Skeletal muscle tissue (tissue), 4 donors: Measurements from ENCODE around the gene TLE4. TPM values are rescaled to one million over a fixed set of nuclear protein-coding genes. Genes with fewer than 3 reads are reported as not detected.
"Not testable (repeated sequence)": the region's sequence is repeated elsewhere in the genome, so short reads cannot be mapped to it uniquely, and the experiment has no call there.

Experiments used
- H3K27ac ChIP-seq: one replicate; pipeline ENCODE4 v1.7.0; 2013; ENCODE audit warnings: mild to moderate bottlenecking, low read depth, low read length, inconsistent platforms
- H3K27me3 ChIP-seq, 3 donors: one replicate each; pipeline ENCODE4 v1.7.0; 2013; ENCODE audit warnings: low read length in 3 of 3; ENCODE audit not compliant: control insufficient read depth in 3 of 3, insufficient read depth in 3 of 3
- H3K36me3 ChIP-seq, 3 donors: one replicate each; pipeline ENCODE4 v1.7.0; 2013; ENCODE audit warnings: low read length in 3 of 3; ENCODE audit not compliant: control insufficient read depth in 3 of 3, insufficient read depth in 3 of 3
- H3K4me1 ChIP-seq, 3 donors: one replicate each; pipeline ENCODE4 v1.7.0; 2013; ENCODE audit warnings: low read length in 3 of 3, mild to moderate bottlenecking in 3 of 3; ENCODE audit not compliant: control insufficient read depth in 3 of 3, insufficient read depth in 3 of 3
- H3K4me3 ChIP-seq, 3 donors: one replicate each; pipeline ENCODE4 v1.7.0; 2013; ENCODE audit warnings: low read length in 3 of 3
- H3K9ac ChIP-seq, 3 donors: one replicate each; pipeline ENCODE4 v1.7.0; 2013; ENCODE audit warnings: low read length in 3 of 3, mild to moderate bottlenecking in 3 of 3, moderate library complexity in 2 of 3, low read depth in 1 of 3
- H3K9me3 ChIP-seq, 3 donors: one replicate each; pipeline ENCODE4 v1.7.0; 2013; ENCODE audit warnings: low read length in 3 of 3; ENCODE audit not compliant: control insufficient read depth in 3 of 3
- total RNA-seq: library from RNA; depleted of rRNA; stranded (reverse); fragments of >200 nt; gene quantifications from one replicate; pipeline ENCODE4 v1.2.3, GENCODE V29; 2014
- donor health status: Osteomylitis.

TLE4 gene
- total RNA-seq, 1 donor from 2014 or later = 14.6 TPM

DNA sequence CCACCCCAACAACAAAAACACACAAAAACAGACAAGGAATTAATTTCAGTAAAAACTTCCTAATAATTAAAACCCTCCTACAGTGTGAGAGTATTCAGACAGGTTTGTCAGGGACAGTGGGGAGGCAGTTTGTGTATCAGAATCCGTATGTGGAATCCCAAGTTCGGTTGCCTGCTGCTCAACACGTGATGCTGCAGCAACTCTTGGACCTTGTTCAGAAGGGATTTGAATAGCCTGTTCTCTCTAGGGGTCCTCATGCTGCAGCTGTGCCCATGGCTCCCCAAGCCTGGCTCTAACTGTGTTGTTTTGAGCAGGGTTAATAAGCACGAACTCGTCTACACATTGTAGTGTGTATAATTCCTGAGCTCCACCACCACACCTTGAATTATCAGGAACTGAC, 28.7 kb downstream of the TLE4 start:
- H3K9ac ChIP-seq = no peak overlapping the region
- no peak overlapping the region for H3K27ac ChIP-seq
- H3K9me3 ChIP-seq = peaks cover 0 to 2% (median 0%) of the 10 kb centered on the region in 3 donors
- H3K27me3 ChIP-seq = no peaks in the 10 kb centered on the region
- H3K36me3 ChIP-seq = peaks cover 0 to 2% (median 0%) of the 10 kb centered on the region in 3 donors
- no peak overlapping the region for H3K4me3 ChIP-seq
- H3K4me1 ChIP-seq = peaks cover 0 to 9% (median 3%) of the 10 kb centered on the region in 3 donors

DNA sequence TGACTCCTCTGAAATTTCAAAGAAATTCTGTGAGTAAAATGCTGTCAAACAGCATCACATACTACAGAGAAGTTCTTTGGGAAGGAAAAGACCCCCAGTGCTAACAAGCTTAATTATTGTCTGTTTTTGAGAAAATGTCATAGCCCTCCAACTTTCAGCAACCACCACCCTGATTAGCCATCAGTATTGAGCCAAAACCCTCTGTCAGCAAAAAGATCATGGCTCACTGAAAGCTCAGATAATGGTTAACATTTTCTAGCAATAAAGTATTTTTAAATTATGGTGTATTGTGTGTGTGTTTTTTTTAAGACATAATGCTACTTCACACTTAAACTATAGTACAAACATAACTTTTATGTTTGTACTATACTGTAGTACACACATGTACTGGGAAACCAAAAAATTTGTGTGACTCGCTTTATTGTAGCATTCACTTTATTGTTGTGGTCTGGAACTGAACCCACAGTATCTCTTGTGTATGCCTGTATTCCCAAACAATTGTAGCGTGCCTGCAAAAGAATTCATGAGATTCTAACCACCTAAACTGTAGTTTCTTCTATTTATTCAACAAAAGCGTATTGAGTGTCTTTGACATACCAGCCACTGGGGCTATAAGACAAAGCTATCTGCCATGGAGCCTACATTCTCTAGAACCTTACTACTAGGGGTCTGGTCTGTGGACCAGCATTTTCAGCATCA, 31.6 kb downstream of the TLE4 start:
- peaks cover 0 to 2% (median 0%) of the 10 kb centered on the region in 3 donors for H3K9me3 ChIP-seq
- no peaks in the 10 kb centered on the region for H3K27me3 ChIP-seq
- H3K36me3 ChIP-seq = peaks cover 0 to 2% (median 0%) of the 10 kb centered on the region in 3 donors
- no peak overlapping the region for H3K9ac ChIP-seq
- peaks cover 0 to 6% (median under 1%) of the 10 kb centered on the region in 3 donors for H3K4me1 ChIP-seq
- no peak overlapping the region for H3K4me3 ChIP-seq
- H3K27ac ChIP-seq = no peak overlapping the region

DNA sequence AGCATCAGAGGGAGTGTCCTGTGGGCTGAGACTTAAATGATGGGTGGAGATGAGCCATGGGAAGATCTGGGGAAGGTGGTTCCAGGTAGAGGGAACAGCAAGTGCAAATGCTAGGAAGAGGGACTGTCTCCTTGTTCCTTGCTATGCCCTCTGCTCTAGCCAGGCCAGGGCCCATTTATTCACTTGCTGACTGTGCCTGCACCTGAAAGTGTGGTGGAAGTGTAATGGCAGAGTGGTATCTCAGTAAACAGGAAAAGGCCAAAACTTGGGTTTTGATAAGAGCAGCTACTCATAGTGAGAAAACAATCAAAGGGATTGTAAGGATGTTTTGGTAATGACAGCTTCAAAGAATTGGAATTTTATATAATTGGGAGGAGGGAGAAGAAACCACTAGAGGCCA, 32.4 kb downstream of the TLE4 start:
- H3K9ac ChIP-seq = no peak overlapping the region
- no peak overlapping the region for H3K4me3 ChIP-seq
- H3K27me3 ChIP-seq = no peaks in the 10 kb centered on the region
- peaks cover 0 to 2% (median 0%) of the 10 kb centered on the region in 3 donors for H3K4me1 ChIP-seq
- H3K36me3 ChIP-seq = peaks cover 0 to 2% (median 0%) of the 10 kb centered on the region in 3 donors
- no peak overlapping the region for H3K27ac ChIP-seq
- H3K9me3 ChIP-seq = peaks cover 0 to 2% (median 0%) of the 10 kb centered on the region in 3 donors

DNA sequence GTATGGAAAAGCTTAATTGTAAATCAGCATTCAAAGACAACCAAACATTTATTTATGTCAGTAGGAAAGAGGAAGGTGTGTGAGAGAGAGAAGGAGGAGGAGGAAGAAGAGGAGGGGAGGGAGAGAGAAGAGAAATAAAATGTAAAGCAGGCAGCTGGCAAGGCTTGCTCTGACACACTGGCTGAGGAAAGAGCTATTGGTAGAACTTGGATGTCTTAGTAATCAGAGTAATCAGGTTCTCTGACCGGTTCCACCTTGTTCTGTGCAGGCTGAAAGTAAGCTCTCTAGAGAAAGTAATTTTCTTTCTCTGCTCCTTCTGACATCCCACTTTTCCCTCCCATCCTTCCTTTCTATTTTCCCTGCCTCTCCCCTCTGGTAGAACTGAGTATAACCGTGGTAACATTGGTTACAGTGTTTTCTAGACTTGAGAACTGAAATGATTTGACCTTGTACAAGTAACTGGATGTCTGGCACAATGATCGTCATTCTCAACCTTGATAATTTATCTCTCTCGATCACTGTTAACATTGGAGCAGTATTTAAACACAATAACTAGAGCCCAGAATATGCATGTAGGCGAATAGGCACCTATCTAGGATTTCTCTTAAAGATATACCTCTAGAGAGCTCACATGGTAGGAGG, 33.3 kb downstream of the TLE4 start:
- peaks cover 0 to 2% (median 0%) of the 10 kb centered on the region in 3 donors for H3K36me3 ChIP-seq
- H3K27ac ChIP-seq = no peak overlapping the region
- no peaks in the 10 kb centered on the region for H3K27me3 ChIP-seq
- no peak overlapping the region for H3K9ac ChIP-seq
- no peak overlapping the region for H3K4me3 ChIP-seq
- peaks cover 0 to 4% (median 0%) of the 10 kb centered on the region in 3 donors for H3K4me1 ChIP-seq
- H3K9me3 ChIP-seq = peaks cover 0 to 2% (median 0%) of the 10 kb centered on the region in 3 donors

DNA sequence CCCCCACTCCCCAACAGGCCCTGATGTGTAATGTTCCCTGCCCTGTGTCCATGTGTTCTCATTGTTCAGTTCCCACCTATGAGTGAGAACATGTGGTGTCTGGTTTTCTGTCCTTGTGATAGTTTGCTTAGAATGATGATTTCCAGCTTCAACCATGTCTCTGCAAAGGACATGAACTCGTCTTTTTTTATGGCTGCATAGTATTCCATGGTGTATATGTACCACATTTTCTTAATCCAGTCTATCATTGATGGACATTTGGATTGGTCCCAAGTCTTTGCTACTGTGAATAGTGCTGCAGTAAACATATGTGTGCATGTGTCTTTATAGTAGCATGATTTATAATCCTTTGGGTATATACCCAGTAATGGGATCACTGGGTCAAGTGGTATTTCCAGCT, 34.8 kb downstream of the TLE4 start:
- H3K4me1 ChIP-seq = peaks cover 4 to 17% (median 13%) of the 10 kb centered on the region in 3 donors
- H3K4me3 ChIP-seq, H3K9me3 ChIP-seq, H3K27me3 ChIP-seq, H3K36me3 ChIP-seq, H3K27ac ChIP-seq, H3K9ac ChIP-seq: not testable (repeated sequence)

DNA sequence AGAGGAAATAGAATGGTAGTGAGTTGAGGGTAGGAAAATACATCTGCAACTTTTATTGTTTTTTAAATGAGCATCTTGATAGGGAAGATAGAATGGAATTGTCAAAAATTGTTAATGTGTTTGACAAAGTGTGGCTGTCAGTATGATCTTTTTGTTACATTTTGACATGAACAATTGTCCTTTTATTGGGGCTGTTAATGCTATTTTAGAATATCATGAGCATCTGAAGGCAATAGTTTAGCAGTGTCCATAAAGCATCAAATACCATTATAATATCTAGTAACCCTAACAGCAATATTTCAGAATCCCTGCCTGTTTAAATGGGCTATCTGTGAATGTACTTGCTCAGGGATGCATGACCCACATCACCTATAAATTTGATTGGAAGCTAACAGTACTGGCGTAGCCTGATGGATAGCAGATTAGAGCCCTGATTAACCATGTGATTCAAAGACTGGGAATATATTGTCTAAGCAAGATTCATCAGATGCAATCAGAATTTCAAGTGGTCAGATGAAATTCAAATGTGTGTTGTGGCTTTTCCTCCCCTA, 37.8 kb downstream of the TLE4 start:
- no peak overlapping the region for H3K9ac ChIP-seq
- no peaks in the 10 kb centered on the region for H3K36me3 ChIP-seq
- H3K27ac ChIP-seq = no peak overlapping the region
- no peaks in the 10 kb centered on the region for H3K9me3 ChIP-seq
- peaks cover 9 to 29% (median 29%) of the 10 kb centered on the region in 3 donors for H3K4me1 ChIP-seq
- H3K27me3 ChIP-seq = no peaks in the 10 kb centered on the region
- H3K4me3 ChIP-seq = no peak overlapping the region

DNA sequence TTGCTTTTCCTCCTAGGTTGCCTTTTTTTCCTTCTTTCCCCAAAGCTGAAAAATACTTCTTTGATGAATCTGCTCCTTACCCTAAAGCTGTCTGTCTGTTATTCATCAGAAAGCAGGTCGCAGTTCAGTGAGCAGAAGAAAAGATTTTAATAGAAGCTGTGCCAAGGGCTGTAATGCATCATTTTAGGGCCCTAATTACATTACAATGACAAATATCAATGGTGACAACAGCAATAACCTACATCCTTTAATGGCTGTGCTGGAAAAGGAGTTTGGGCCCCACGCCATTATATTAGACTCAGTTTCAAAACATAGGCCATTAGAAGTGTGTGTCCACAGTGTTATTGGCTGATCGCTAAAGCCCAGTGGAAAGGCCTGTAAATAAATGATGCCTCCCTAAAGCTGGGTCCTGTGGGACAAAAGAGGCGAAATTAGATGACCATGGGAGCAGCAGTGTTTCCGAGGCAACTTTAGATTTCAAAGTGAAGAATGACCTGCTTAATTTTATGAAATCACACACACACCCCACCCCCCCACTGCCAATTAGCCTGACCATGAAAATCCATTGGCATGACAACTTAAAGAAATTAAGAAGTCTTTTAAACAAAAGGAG, 38.4 kb downstream of the TLE4 start:
- H3K27ac ChIP-seq = no peak overlapping the region
- H3K27me3 ChIP-seq = no peaks in the 10 kb centered on the region
- no peaks in the 10 kb centered on the region for H3K9me3 ChIP-seq
- H3K36me3 ChIP-seq = no peaks in the 10 kb centered on the region
- peaks cover 9 to 34% (median 33%) of the 10 kb centered on the region in 3 donors for H3K4me1 ChIP-seq
- no peak overlapping the region for H3K4me3 ChIP-seq
- H3K9ac ChIP-seq = no peak overlapping the region

DNA sequence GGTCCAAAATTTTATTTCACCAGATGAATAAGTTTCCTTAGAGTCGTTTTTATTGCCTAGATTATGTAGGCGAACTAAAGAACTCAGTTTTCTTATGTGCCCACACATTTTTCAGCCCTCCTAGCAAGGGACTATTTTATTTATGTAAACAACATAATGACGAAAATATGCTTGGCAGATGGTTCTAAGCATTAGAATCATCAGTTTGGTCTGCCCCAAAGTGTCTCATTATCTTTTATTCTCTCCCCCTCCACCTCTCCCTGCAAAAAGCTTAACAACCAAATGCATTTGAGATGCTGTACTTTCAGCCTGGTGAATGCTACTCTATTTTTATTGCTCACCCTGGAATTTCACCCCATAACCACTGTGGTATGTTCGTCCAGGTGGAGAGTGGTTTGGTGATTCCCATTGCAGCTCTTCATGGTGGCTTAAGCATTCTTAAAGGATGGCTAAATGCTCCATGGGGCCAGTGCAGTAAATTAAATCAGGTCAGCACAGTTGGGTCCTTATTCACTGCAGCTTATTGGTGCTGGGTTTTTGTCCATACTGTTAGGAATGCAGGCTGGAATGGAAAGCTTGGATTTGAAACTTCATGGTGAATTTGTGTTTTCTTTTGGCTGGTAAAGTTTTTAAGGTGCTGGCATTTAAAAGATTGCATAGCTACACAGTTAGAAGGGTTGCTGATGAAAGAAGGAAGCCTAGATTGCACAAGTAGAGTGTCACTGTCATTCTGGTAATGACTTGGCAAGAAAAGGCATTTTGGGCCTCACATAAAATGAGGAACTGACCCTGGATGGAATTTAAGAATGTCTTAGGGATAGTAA, 39.2 kb downstream of the TLE4 start:
- Histone ChIP-seq H3K4me1 (peaks cover 12 to 40% (median 34%) of the 10 kb centered on the region in 3 donors), H3K9ac (no peak overlapping the region)

DNA sequence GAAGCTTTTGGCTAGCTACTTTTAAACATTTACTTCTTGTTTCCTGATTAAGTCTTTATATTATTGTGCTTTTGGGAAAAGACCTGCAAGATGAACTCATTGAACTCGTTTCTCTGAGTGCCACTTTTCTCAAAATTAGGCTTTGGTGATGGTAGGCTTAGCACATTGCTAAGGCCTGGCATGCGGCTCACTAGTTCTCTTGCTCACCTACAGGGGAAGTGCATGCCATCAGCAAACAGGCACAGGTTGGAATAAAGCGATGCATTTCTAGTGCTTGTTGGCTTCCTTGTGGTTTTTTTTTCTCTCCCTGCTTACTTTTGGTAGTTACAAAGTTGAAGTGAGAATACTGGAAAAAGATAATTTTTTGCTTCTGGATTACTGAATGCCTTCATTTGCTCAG, 41.4 kb downstream of the TLE4 start:
- H3K27me3 ChIP-seq = no peaks in the 10 kb centered on the region
- H3K27ac ChIP-seq = no peak overlapping the region
- no peaks in the 10 kb centered on the region for H3K36me3 ChIP-seq
- no peak overlapping the region for H3K9ac ChIP-seq
- H3K9me3 ChIP-seq = no peaks in the 10 kb centered on the region
- H3K4me3 ChIP-seq = no peak overlapping the region
- peaks cover 19 to 61% (median 53%) of the 10 kb centered on the region in 3 donors for H3K4me1 ChIP-seq

More for the DNA sequence above, 39.2 kb downstream of the TLE4 start:
- H3K27ac ChIP-seq = no peak overlapping the region
- no peaks in the 10 kb centered on the region for H3K27me3 ChIP-seq
- H3K4me3 ChIP-seq = no peak overlapping the region
- H3K9me3 ChIP-seq = no peaks in the 10 kb centered on the region
- no peaks in the 10 kb centered on the region for H3K36me3 ChIP-seq
